ENCODE measurements around the gene ZNF296. TPM values are rescaled to one million over a fixed set of nuclear protein-coding genes. Genes with fewer than 3 reads are reported as not detected.

The ZNF296 gene
- total RNA-seq, 1 donor from 2014 or later = 0.70 TPM

DNA sequence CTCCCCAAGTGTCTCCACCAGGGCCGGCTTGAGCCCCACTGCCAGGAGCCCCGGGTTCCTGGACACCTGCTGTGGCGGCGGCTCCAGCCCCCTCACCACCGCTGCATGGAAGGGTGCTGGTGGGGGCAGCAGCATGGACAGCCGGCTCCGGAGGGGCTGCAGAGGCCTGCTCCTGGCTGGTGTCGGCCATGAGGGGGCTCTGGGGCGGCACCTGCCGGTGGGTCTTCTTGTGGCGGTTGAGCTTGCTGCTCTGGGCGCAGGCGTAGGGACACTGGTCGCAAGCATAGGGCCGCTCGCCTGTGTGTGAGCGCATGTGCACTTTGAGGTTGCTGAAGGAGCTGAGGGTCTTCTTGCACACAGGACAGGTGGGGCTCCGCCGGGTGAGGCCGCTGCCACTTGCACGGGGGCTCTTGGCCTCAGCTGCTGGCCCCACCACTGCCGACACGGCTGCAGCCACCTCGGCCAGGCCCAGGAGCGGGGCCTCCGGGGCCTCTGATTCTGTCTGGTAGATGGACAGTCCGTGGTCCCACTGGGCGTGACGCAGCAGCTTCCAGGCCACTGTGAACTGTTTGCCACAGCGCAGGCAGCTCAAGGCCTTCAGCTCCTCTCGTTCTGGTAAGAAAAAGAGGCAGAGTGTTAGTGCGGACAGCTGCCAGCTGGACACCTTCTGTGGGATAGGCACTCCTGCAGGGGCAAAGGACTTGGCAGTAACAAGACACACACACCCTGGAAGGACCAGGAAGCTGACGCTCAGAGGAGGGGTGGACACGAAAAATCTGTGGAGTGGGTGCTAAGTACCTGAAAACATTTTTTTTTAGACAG lies 4.1 kb downstream of the ZNF296 start:
- DNase-seq (ENCODE audit: extremely low spot score, unreplicated experiment) = no peak
- Mint-ChIP-seq H3K27me3 (ENCODE audit: unreplicated experiment) (no peaks in the 10 kb centered on the region), H3K4me3 (ENCODE audit: unreplicated experiment) (no peak overlapping the region), H3K27ac (ENCODE audit: unreplicated experiment) (no peak overlapping the region), H3K36me3 (ENCODE audit: unreplicated experiment) (peaks cover 12% of the 10 kb centered on the region), H3K4me1 (ENCODE audit: unreplicated experiment) (peaks cover 10% of the 10 kb centered on the region), H3K9me3 (ENCODE audit: unreplicated experiment) (no peaks in the 10 kb centered on the region)
- no peak for TF ChIP-seq CTCF (IDR thresholded peaks at IDR 0.05)

DNA sequence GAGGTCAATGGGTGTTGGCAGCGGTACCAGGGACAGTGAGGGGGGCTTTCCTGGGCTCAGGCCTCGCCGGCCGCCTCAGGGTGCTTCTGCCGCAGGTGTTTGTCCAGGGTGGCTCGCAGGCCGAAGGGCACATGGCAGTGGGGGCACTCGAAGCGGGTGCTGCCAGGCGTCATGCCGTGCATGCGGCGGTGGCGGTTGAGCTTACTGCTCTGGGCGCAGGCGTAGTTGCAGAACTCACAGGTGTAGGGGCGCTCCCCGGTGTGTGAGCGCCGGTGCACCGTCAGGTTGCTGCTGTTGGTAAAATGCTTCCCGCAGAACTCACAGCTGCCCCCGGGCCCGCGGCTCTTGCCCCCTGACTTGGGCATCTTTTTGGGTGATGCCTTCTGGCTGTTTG lies 4.7 kb downstream of the ZNF296 start:
- no peaks in the 10 kb centered on the region for H3K27me3 Mint-ChIP-seq (ENCODE audit: unreplicated experiment)
- no peak overlapping the region for H3K27ac Mint-ChIP-seq (ENCODE audit: unreplicated experiment)
- H3K36me3 Mint-ChIP-seq (ENCODE audit: unreplicated experiment) = peaks cover 14% of the 10 kb centered on the region
- no peak for TF ChIP-seq CTCF (IDR thresholded peaks at IDR 0.05)
- H3K9me3 Mint-ChIP-seq (ENCODE audit: unreplicated experiment) = no peaks in the 10 kb centered on the region
- H3K4me1 Mint-ChIP-seq (ENCODE audit: unreplicated experiment) = peaks cover 4% of the 10 kb centered on the region
- H3K4me3 Mint-ChIP-seq (ENCODE audit: unreplicated experiment) = no peak overlapping the region
- DNase-seq (ENCODE audit: extremely low spot score, unreplicated experiment) = no peak

- Mint-ChIP-seq H3K27me3 (ENCODE audit: unreplicated experiment) (no peaks in the 10 kb centered on the region), H3K27ac (ENCODE audit: unreplicated experiment) (no peak overlapping the region), H3K9me3 (ENCODE audit: unreplicated experiment) (no peaks in the 10 kb centered on the region), H3K36me3 (ENCODE audit: unreplicated experiment) (peaks cover 14% of the 10 kb centered on the region), H3K4me1 (ENCODE audit: unreplicated experiment) (peaks cover 2% of the 10 kb centered on the region), H3K4me3 (ENCODE audit: unreplicated experiment) (no peak overlapping the region)
- no peak for DNase-seq (ENCODE audit: extremely low spot score, unreplicated experiment)
- no peak for TF ChIP-seq CTCF (IDR thresholded peaks at IDR 0.05)
These were observed 5.3 kb downstream of the ZNF296 start for GRCh38 chr19:45070861-45071544.

DNA sequence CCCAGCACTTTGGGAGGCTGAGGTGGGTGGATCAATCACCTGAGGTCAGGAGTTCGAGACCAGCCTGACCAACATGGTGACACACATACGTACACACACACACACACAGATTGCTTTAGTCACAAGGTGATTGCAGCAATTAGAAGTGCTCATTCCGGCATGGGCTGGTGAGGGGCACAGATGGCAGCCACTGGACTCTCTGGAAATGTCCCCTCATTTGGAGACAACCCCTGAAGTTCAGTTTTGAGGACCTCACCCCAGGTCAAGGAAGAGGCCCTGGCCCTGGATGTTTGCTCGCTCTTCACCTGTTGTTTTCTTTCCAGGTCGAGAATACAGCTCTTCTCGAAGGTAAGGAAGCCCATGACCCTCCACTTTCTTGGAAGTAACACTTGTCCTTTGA lies 6.1 kb downstream of the ZNF296 start:
- Mint-ChIP-seq H3K4me3 (ENCODE audit: unreplicated experiment) (no peak overlapping the region), H3K27me3 (ENCODE audit: unreplicated experiment) (no peaks in the 10 kb centered on the region), H3K27ac (ENCODE audit: unreplicated experiment) (no peak overlapping the region), H3K9me3 (ENCODE audit: unreplicated experiment) (no peaks in the 10 kb centered on the region), H3K36me3 (ENCODE audit: unreplicated experiment) (peaks cover 20% of the 10 kb centered on the region), H3K4me1 (ENCODE audit: unreplicated experiment) (peaks cover 2% of the 10 kb centered on the region)
- DNase-seq (ENCODE audit: extremely low spot score, unreplicated experiment) = no peak
- TF ChIP-seq CTCF (IDR thresholded peaks at IDR 0.05) = no peak

DNA sequence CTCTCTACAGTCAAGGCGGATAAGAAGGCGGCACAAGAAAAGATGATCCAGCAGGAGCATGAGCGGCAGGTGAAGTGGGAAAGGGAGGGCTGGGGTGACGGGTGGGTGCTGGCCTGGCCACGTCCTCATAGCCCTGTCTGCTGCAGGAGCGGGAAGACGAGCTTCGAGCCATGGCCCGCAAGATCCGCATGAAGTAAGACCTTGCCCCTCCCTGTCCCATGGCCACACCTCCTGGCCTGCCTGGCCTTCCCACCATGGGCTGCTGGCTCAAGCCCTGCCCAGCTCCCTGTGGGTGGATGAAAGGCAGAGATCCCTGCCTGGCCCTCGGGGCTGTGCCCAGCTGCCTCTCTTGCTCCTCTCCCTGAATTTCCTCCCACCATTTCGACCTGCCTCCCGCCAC lies 7.2 kb downstream of the ZNF296 start:
- Mint-ChIP-seq H3K9me3 (ENCODE audit: unreplicated experiment) (no peaks in the 10 kb centered on the region), H3K4me1 (ENCODE audit: unreplicated experiment) (no peaks in the 10 kb centered on the region), H3K36me3 (ENCODE audit: unreplicated experiment) (peaks cover 23% of the 10 kb centered on the region), H3K27me3 (ENCODE audit: unreplicated experiment) (no peaks in the 10 kb centered on the region), H3K4me3 (ENCODE audit: unreplicated experiment) (no peak overlapping the region), H3K27ac (ENCODE audit: unreplicated experiment) (no peak overlapping the region)
- TF ChIP-seq CTCF (IDR thresholded peaks at IDR 0.05) = no peak
- DNase-seq (ENCODE audit: extremely low spot score, unreplicated experiment) = no peak

Data from osteocyte (in vitro differentiated cells).